Ovary (tissue), 3 donors: ENCODE results near the gene CYB5B.

ENCODE experiments used
- CTCF ChIP-seq, 3 donors: fragments of 450-650 bp in 2 of 3; fragments of 200-600 bp in 1 of 3; IDR thresholded peaks; one replicate each; pipeline versions ENCODE4 v1.5.1 to v1.8.0; 2016 to 2022; ENCODE audit warnings: antibody characterized with exemption in 3 of 3, mild to moderate bottlenecking in 1 of 3
- POLR2A ChIP-seq: fragments of 450-650 bp; IDR thresholded peaks from one replicate; pipeline ENCODE4 v1.6.1; 2017; ENCODE audit warnings: antibody characterized with exemption, mild to moderate bottlenecking, moderate library complexity
- donor health status: DM: no; HTN: no; CAD: no.

GRCh38 chr16:69496376-69496775 is 72.0 kb downstream of the CYB5B start:
- TF ChIP-seq POLR2A: no peak
- TF ChIP-seq CTCF (IDR thresholded peaks at IDR 0.05): no peak
